ENCODE measurements around the gene ULBP3. TPM values are rescaled to one million over a fixed set of nuclear protein-coding genes. Genes with fewer than 3 reads are reported as not detected.

ULBP3 gene
- polyA plus RNA-seq, 1 of the 3 experiments (the other 2 are of a cell fraction): 4.6 TPM

- Histone ChIP-seq H3K4me1 (ENCODE audit: control insufficient read depth in 1 of 2, insufficient read depth in 2 of 2, low read depth in 1 of 2, low read length in 1 of 2) (no peaks in the 10 kb centered on the region; a peak in 1 of 4 replicates), H2AFZ (ENCODE audit: low read depth) (no peak overlapping the region), H3K79me2 (ENCODE audit: insufficient read depth) (no peaks in the 10 kb centered on the region), H3K4me2 (no peak overlapping the region), H3K27ac (ENCODE audit: low read depth in 2 of 2, low read length in 1 of 2) (no peak overlapping the region), H3K36me3 (replicated peaks in 1 of 2; ENCODE audit: control insufficient read depth in 1 of 2, insufficient read depth in 2 of 2, low read length in 1 of 2) (no peaks in the 10 kb centered on the region), H4K20me1 (ENCODE audit: insufficient read depth) (no peaks in the 10 kb centered on the region), H3K9ac (no peak overlapping the region), H3K27me3 (ENCODE audit: insufficient read depth) (peaks cover 50% of the 10 kb centered on the region), H3F3A (replicated peaks; ENCODE audit: insufficient read depth) (no peaks in the 10 kb centered on the region), H3K9me2 (no peaks in the 10 kb centered on the region), H3K9me3 (no peaks in the 10 kb centered on the region), H3K4me3 (ENCODE audit: low read depth in 2 of 2, low read length in 1 of 2) (no peak overlapping the region)
- no peak for DNase-seq
- 3% methylated on average over 6 of the region's 8 CpGs for WGBS (ENCODE audit: low lambda C conversion rate)
- CTCF ChIA-PET: no interaction called here
- no peak for TF ChIP-seq FOSL2 (IDR thresholded peaks at IDR 0.05; ENCODE audit: borderline replicate concordance, low read depth)
- TF ChIP-seq SMC3 (IDR thresholded peaks at IDR 0.05; ENCODE audit: low read depth, low read length): no peak
- no peak for TF ChIP-seq RCOR1 (IDR thresholded peaks at IDR 0.05; ENCODE audit: low read length)
- TF ChIP-seq RXRA (IDR thresholded peaks at IDR 0.05; ENCODE audit: borderline replicate concordance, low read depth): no peak
- TF ChIP-seq POLR2AphosphoS5 (IDR thresholded peaks at IDR 0.05; ENCODE audit: low read depth, low read length): no peak
- TF ChIP-seq SIN3A (IDR thresholded peaks at IDR 0.05; ENCODE audit: borderline replicate concordance, low read depth, low read length): no peak
- no peak for TF ChIP-seq EZH2phosphoT487 (IDR thresholded peaks at IDR 0.05; ENCODE audit: borderline replicate concordance, low read depth)
- TF ChIP-seq TEAD4 (IDR thresholded peaks at IDR 0.05; ENCODE audit: borderline replicate concordance, insufficient read depth): no peak
- no peak for TF ChIP-seq FOXM1 (IDR thresholded peaks at IDR 0.05; ENCODE audit: low read depth)
- no peak for TF ChIP-seq JUND (IDR thresholded peaks at IDR 0.05)
- no peak for TF ChIP-seq CHD2 (IDR thresholded peaks at IDR 0.05; ENCODE audit: low read length, partially characterized antibody)
- TF ChIP-seq RAD21 (IDR thresholded peaks at IDR 0.05; ENCODE audit: low read length): no peak
- POLR2A ChIA-PET: no interaction called here
Measured at GRCh38 chr6:150028799-150029198, 40.1 kb downstream of the ULBP3 start.

- TF ChIP-seq RXRA (IDR thresholded peaks at IDR 0.05; ENCODE audit: borderline replicate concordance, low read depth) (no peak), GATA2 (CRISPR knock-in tag; IDR thresholded peaks at IDR 0.05) (no peak), RAD21 (IDR thresholded peaks at IDR 0.05; ENCODE audit: low read length) (no peak), REST (IDR thresholded peaks at IDR 0.05; ENCODE audit: low read depth, low read length) (no peak), CHD2 (IDR thresholded peaks at IDR 0.05; ENCODE audit: low read length, partially characterized antibody) (no peak), NFIC (IDR thresholded peaks at IDR 0.05; ENCODE audit: borderline replicate concordance) (no peak), MEF2A (IDR thresholded peaks at IDR 0.05; ENCODE audit: borderline replicate concordance, low read depth) (no peak), TEAD4 (IDR thresholded peaks at IDR 0.05; ENCODE audit: borderline replicate concordance, insufficient read depth) (no peak)
- TF ChIP-seq, protein P1, sequence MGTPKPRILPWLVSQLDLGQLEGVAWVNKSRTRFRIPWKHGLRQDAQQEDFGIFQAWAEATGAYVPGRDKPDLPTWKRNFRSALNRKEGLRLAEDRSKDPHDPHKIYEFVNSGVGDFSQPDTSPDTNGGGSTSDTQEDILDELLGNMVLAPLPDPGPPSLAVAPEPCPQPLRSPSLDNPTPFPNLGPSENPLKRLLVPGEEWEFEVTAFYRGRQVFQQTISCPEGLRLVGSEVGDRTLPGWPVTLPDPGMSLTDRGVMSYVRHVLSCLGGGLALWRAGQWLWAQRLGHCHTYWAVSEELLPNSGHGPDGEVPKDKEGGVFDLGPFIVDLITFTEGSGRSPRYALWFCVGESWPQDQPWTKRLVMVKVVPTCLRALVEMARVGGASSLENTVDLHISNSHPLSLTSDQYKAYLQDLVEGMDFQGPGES (IDR thresholded peaks at IDR 0.05; ENCODE audit: low read depth, low read length): no peak
- TF ChIP-seq, protein P2, sequence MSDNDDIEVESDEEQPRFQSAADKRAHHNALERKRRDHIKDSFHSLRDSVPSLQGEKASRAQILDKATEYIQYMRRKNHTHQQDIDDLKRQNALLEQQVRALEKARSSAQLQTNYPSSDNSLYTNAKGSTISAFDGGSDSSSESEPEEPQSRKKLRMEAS (IDR thresholded peaks at IDR 0.05; ENCODE audit: low read depth): no peak
- H3K9me3 ChIP-seq: no peaks in the 10 kb centered on the region
- 11% methylated on average over 3 of the region's 6 CpGs for WGBS (ENCODE audit: low lambda C conversion rate)
- CTCF ChIA-PET: no interaction called here
- POLR2A ChIA-PET: no interaction called here
- no peak overlapping the region for H3K9ac ChIP-seq
- H3K4me1 ChIP-seq (ENCODE audit: control insufficient read depth in 1 of 2, insufficient read depth in 2 of 2, low read depth in 1 of 2, low read length in 1 of 2): no peaks in the 10 kb centered on the region; a peak in 1 of 4 replicates
- DNase-seq: no peak
- no peaks in the 10 kb centered on the region for H3K79me2 ChIP-seq (ENCODE audit: insufficient read depth)
- no peak overlapping the region for H3K4me2 ChIP-seq
- H4K20me1 ChIP-seq (ENCODE audit: insufficient read depth): no peaks in the 10 kb centered on the region
- no peak overlapping the region for H3K4me3 ChIP-seq (ENCODE audit: low read depth in 2 of 2, low read length in 1 of 2)
- H3F3A ChIP-seq (replicated peaks; ENCODE audit: insufficient read depth): no peaks in the 10 kb centered on the region
- H2AFZ ChIP-seq (ENCODE audit: low read depth): no peak overlapping the region
- H3K27ac ChIP-seq (ENCODE audit: low read depth in 2 of 2, low read length in 1 of 2): no peak overlapping the region
- H3K9me2 ChIP-seq: no peaks in the 10 kb centered on the region
- H3K27me3 ChIP-seq (ENCODE audit: insufficient read depth): peaks cover 45% of the 10 kb centered on the region
- no peaks in the 10 kb centered on the region for H3K36me3 ChIP-seq (replicated peaks in 1 of 2; ENCODE audit: control insufficient read depth in 1 of 2, insufficient read depth in 2 of 2, low read length in 1 of 2)
Measured at GRCh38 chr6:150027806-150028565, 40.9 kb downstream of the ULBP3 start.
